ENCODE results near the gene ARHGEF38.

The ARHGEF38 gene

DNA sequence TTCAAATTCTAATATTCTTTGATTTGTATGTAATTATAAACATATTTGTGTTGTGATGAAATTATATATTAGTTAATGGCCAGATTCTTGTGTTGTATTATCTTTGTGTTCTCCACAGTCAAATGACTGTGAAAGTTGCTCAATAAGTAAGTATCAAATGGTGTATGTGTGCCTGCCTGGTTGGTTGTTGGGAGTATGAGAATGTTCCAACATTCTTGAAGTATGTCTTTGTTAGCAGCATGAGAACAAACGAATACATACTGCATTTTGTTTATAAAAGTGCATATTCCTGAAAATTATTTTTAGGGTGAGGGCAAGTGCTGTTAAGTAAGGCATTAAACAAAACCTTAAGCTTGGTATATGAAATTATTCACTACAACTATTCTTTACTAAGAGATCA, 16.2 kb downstream of the ARHGEF38 start:
- H3K9ac ChIP-seq (ENCODE audit: low read depth, low read length, poor library complexity, severe bottlenecking) = no peak overlapping the region
- no peaks in the 10 kb centered on the region for H3K36me3 ChIP-seq (ENCODE audit: insufficient read depth, low read length)
- no peaks in the 10 kb centered on the region for H3F3A ChIP-seq (ENCODE audit: low read depth)
- no peaks in the 10 kb centered on the region for H3K9me3 ChIP-seq (ENCODE audit: insufficient read depth, low read depth, low read length)
- H3K4me2 ChIP-seq (ENCODE audit: low read depth, low read length, poor library complexity, severe bottlenecking) = no peak overlapping the region
- H2AFZ ChIP-seq (ENCODE audit: low read length) = no peak overlapping the region
- TF ChIP-seq EZH2phosphoT487 (IDR thresholded peaks at IDR 0.05; ENCODE audit: borderline replicate concordance) = no peak
- TF ChIP-seq, protein P1, sequence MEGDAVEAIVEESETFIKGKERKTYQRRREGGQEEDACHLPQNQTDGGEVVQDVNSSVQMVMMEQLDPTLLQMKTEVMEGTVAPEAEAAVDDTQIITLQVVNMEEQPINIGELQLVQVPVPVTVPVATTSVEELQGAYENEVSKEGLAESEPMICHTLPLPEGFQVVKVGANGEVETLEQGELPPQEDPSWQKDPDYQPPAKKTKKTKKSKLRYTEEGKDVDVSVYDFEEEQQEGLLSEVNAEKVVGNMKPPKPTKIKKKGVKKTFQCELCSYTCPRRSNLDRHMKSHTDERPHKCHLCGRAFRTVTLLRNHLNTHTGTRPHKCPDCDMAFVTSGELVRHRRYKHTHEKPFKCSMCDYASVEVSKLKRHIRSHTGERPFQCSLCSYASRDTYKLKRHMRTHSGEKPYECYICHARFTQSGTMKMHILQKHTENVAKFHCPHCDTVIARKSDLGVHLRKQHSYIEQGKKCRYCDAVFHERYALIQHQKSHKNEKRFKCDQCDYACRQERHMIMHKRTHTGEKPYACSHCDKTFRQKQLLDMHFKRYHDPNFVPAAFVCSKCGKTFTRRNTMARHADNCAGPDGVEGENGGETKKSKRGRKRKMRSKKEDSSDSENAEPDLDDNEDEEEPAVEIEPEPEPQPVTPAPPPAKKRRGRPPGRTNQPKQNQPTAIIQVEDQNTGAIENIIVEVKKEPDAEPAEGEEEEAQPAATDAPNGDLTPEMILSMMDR (conservative IDR thresholded peaks at IDR 0.05; ENCODE audit: low read length) = no peak
- no peak overlapping the region for H3K4me3 ChIP-seq (ENCODE audit: low read length, poor library complexity, severe bottlenecking)
- H3K79me2 ChIP-seq (ENCODE audit: insufficient read depth, low read length) = no peaks in the 10 kb centered on the region
- H3K27me3 ChIP-seq (ENCODE audit: insufficient read depth, low read length, poor library complexity, severe bottlenecking) = no peaks in the 10 kb centered on the region
- no peaks in the 10 kb centered on the region for H4K20me1 ChIP-seq (ENCODE audit: insufficient read depth, low read length, poor library complexity, severe bottlenecking)
- no peaks in the 10 kb centered on the region for H3K9me2 ChIP-seq (replicated peaks; ENCODE audit: low read depth, low read length)
- no peaks in the 10 kb centered on the region for H3K4me1 ChIP-seq (ENCODE audit: insufficient read depth, low read length, poor library complexity, severe bottlenecking)

DNA sequence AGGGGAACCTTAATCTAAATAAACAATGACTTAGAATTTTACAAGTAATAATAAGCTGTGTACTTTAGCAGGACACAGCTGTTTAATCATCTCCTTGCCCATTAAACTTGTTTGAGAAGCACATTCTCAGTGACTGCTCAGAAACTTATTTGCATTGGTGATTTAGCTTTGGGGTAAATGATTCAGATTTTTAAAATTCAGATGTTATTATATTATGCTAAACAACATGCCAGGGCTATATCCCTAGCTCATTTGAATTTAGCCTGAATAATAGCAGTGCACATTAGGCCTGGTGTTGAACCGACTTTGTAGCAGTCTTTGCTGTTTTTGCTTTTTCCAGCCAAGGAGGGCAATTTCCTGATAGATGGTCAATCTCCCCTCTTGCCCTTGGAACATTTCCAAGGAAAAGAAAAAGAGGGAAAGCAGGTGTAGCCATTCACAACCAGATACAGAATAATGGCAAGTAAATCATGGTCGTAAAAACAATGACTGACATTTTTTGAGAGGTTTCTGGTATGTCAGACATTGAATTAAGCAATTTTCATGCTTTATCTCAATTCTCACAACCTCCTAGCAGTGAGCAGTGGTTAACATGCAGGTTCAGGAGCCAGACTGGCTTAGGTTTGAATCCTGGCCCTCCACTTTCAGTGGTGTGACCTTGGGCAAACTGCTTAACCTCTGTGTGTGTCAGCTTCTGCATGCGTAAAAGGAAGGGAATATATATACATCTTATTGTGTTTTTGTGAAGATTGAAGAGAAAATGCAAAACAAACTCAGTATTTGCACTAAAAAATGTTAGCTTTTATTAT, 16.8 kb downstream of the ARHGEF38 start:
- Histone ChIP-seq H3K4me2 (ENCODE audit: low read depth, low read length, poor library complexity, severe bottlenecking) (no peak overlapping the region), H3K4me1 (ENCODE audit: insufficient read depth, low read length, poor library complexity, severe bottlenecking) (no peaks in the 10 kb centered on the region), H3K9me2 (replicated peaks; ENCODE audit: low read depth, low read length) (no peaks in the 10 kb centered on the region), H3K79me2 (ENCODE audit: insufficient read depth, low read length) (no peaks in the 10 kb centered on the region), H3K9ac (ENCODE audit: low read depth, low read length, poor library complexity, severe bottlenecking) (no peak overlapping the region), H2AFZ (ENCODE audit: low read length) (no peak overlapping the region), H3K36me3 (ENCODE audit: insufficient read depth, low read length) (no peaks in the 10 kb centered on the region), H3F3A (ENCODE audit: low read depth) (no peaks in the 10 kb centered on the region), H3K27me3 (ENCODE audit: insufficient read depth, low read length, poor library complexity, severe bottlenecking) (no peaks in the 10 kb centered on the region), H4K20me1 (ENCODE audit: insufficient read depth, low read length, poor library complexity, severe bottlenecking) (no peaks in the 10 kb centered on the region), H3K4me3 (ENCODE audit: low read length, poor library complexity, severe bottlenecking) (no peak overlapping the region), H3K9me3 (ENCODE audit: insufficient read depth, low read depth, low read length) (no peaks in the 10 kb centered on the region)
- TF ChIP-seq, protein P1 (conservative IDR thresholded peaks at IDR 0.05; ENCODE audit: low read length) = no peak
- TF ChIP-seq EZH2phosphoT487 (IDR thresholded peaks at IDR 0.05; ENCODE audit: borderline replicate concordance) = no peak

DNA sequence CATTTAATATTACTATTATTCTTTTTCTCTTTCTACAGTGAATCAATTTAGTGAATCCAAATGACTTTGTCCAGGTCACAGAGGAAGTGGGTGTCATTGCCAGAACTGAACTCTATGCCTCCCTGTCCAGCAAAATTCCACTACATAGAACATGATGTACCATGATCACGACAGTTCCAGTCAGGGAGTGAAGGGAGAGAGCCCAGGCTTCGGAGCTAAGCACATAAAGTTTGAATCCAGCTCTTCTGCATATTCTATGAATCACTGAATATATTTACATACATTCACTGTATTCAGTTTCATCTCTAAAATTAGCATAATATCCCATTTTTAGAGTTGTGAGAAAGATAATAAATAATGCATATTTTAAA, 17.4 kb downstream of the ARHGEF38 start:
- Histone ChIP-seq H3K79me2 (ENCODE audit: insufficient read depth, low read length) (no peaks in the 10 kb centered on the region), H3K9me3 (ENCODE audit: insufficient read depth, low read depth, low read length) (no peaks in the 10 kb centered on the region), H4K20me1 (ENCODE audit: insufficient read depth, low read length, poor library complexity, severe bottlenecking) (no peaks in the 10 kb centered on the region), H3K4me2 (ENCODE audit: low read depth, low read length, poor library complexity, severe bottlenecking) (no peak overlapping the region), H3K4me3 (ENCODE audit: low read length, poor library complexity, severe bottlenecking) (no peak overlapping the region), H2AFZ (ENCODE audit: low read length) (no peak overlapping the region), H3K4me1 (ENCODE audit: insufficient read depth, low read length, poor library complexity, severe bottlenecking) (no peaks in the 10 kb centered on the region), H3K27me3 (ENCODE audit: insufficient read depth, low read length, poor library complexity, severe bottlenecking) (no peaks in the 10 kb centered on the region), H3K36me3 (ENCODE audit: insufficient read depth, low read length) (no peaks in the 10 kb centered on the region), H3K9me2 (replicated peaks; ENCODE audit: low read depth, low read length) (no peaks in the 10 kb centered on the region), H3K9ac (ENCODE audit: low read depth, low read length, poor library complexity, severe bottlenecking) (no peak overlapping the region), H3F3A (ENCODE audit: low read depth) (no peaks in the 10 kb centered on the region)
- TF ChIP-seq, protein P1 (conservative IDR thresholded peaks at IDR 0.05; ENCODE audit: low read length) = no peak
- no peak for TF ChIP-seq EZH2phosphoT487 (IDR thresholded peaks at IDR 0.05; ENCODE audit: borderline replicate concordance)

Data from Loucy (cell line).